Ovary (tissue), 9 donors: ENCODE results near the gene CADM4. TPM values are rescaled to one million over a fixed set of nuclear protein-coding genes. Genes with fewer than 3 reads are reported as not detected.
"Not testable (repeated sequence)": the region's sequence is repeated elsewhere in the genome, so short reads cannot be mapped to it uniquely, and the experiment has no call there.

Experiments
- DNase-seq, 5 donors: peaks; one replicate each; pipeline ENCODE4 v3.0.0-alpha.2; 2019 to 2020
- H3K27ac ChIP-seq, 2 donors: fragments of 200-600 bp; one replicate each; pipeline versions ENCODE4 v1.5.1 to v1.8.0; 2019 to 2022
- H3K27me3 ChIP-seq: fragments of 200-600 bp; one replicate; pipeline ENCODE4 v1.8.0; 2022
- H3K36me3 ChIP-seq: fragments of 200-600 bp; sonication (generic); one replicate; pipeline ENCODE4 v1.5.1; 2019
- H3K4me1 ChIP-seq: one replicate; pipeline ENCODE4 v1.8.1; 2013; ENCODE audit warnings: mild to moderate bottlenecking, moderate library complexity; ENCODE audit not compliant: insufficient read depth
- H3K4me3 ChIP-seq: fragments of 200-600 bp; sonication (generic); one replicate; pipeline ENCODE4 v1.5.1; 2017
- H3K9me3 ChIP-seq, 2 donors: fragments of 200-600 bp in 1 of 2; sonication (generic) in 1 of 2; one replicate each; pipeline versions ENCODE4 v1.5.1 to v1.8.1; 2013 to 2019; ENCODE audit warnings: mild to moderate bottlenecking in 1 of 2, moderate library complexity in 1 of 2
- CTCF ChIP-seq, 3 donors: fragments of 450-650 bp in 2 of 3; fragments of 200-600 bp in 1 of 3; IDR thresholded peaks; one replicate each; pipeline versions ENCODE4 v1.5.1 to v1.8.0; 2016 to 2022; ENCODE audit warnings: antibody characterized with exemption in 3 of 3, mild to moderate bottlenecking in 1 of 3
- EP300 ChIP-seq: sonication (generic); formaldehyde crosslinking; IDR thresholded peaks from one replicate; pipeline ENCODE4 v1.6.1; 2017; ENCODE audit warnings: antibody characterized with exemption
- POLR2A ChIP-seq: fragments of 450-650 bp; IDR thresholded peaks from one replicate; pipeline ENCODE4 v1.6.1; 2017; ENCODE audit warnings: antibody characterized with exemption, mild to moderate bottlenecking, moderate library complexity
- WGBS, 3 donors: extraction: QIAGEN DNeasy Blood & Tissue Kit in 1 of 3; methylation state at CpG; one replicate each; pipeline versions ENCODE4 v1.1.5 to v1.1.7; 2013 to 2017; 5-methylcytosine and 5-hydroxymethylcytosine counted together
- intact Hi-C, 4 donors: fragments of 100-400 bp; cut with DNase I; formaldehyde crosslinking; loops; one replicate each; pipeline versions ENCODE4 v1.11.0 to v1.15.1; 2022 to 2023
- polyA plus RNA-seq, 2 donors: library from polyadenylated mRNA; stranded (reverse); fragments of 200-250 nt in 1 of 2; fragments of 350-450 nt in 1 of 2; fragmentation: Illumina TruSeq in 1 of 2; extraction: RNeasy Lipid Tissue Mini Kit (QIAGEN cat#74804) in 1 of 2; gene quantifications; one replicate each; pipeline ENCODE4 v1.2.3, GENCODE V29; 2013 to 2014
- total RNA-seq, 7 donors: library from RNA; depleted of rRNA in 2 of 7; stranded (reverse); fragments of >200 nt in 2 of 7; fragmentation: NEBNext Ultra II Directional in 3 of 7; extraction: Animal tissue kit (Norgen Biotek cat#: 25700) in 3 of 7; gene quantifications; one replicate each; pipeline versions ENCODE4 v1.1.0 to v1.2.4, GENCODE V29; 2016 to 2023
- donor health status: DM: no; HTN: no; CAD: no; lungs with moderate emphysema.
- donor health status: DM: no; HTN: no; CAD: no.
- donor health status: Bipolar disorder and iron deficiency.
- donor health status: DM: yes; HTN: yes; CAD: no.
- donor health status: DM: no; HTN: no; CAD: no.
- donor health status: DM: yes; HTN: yes; CAD: no.

CADM4 gene
- total and polyA plus RNA-seq, 9 donors, result 6.2 to 24.3 (median 11.3) TPM

GRCh38 chr19:43589277-43589676 is 50.4 kb downstream of the CADM4 start:
- no peak overlapping the region for H3K27ac ChIP-seq
- no peaks in the 10 kb centered on the region for H3K27me3 ChIP-seq
- no peak overlapping the region for H3K4me3 ChIP-seq
- H3K9me3 ChIP-seq, result no peaks in the 10 kb centered on the region
- DNase-seq, result no peak
- H3K4me1 ChIP-seq, result no peaks in the 10 kb centered on the region
- no peaks in the 10 kb centered on the region for H3K36me3 ChIP-seq
- 64 to 76% (median 69%) methylated on average over 5 of the region's 5 CpGs for WGBS, 3 donors
- intact Hi-C loops, result no loop called here
- no peak for TF ChIP-seq EP300
- TF ChIP-seq POLR2A, result no peak
- no peak for TF ChIP-seq CTCF (IDR thresholded peaks at IDR 0.05)

- DNase-seq, H3K9me3 ChIP-seq, H3K27me3 ChIP-seq, H3K27ac ChIP-seq, intact Hi-C loops, H3K4me1 ChIP-seq, H3K36me3 ChIP-seq, H3K4me3 ChIP-seq: not testable (repeated sequence)
- 80 to 89% (median 81%) methylated on average over 3 of the region's 3 CpGs for WGBS, 3 donors
Observed at GRCh38 chr19:43587029-43587428, 52.6 kb downstream of the CADM4 start.

- WGBS, 3 donors, result 61 to 79% (median 65%) methylated on average over 2 of the region's 2 CpGs
- H3K4me1 ChIP-seq, result peaks cover 2% of the 10 kb centered on the region
Observed at GRCh38 chr19:43586346-43586745, 53.3 kb downstream of the CADM4 start.

GRCh38 chr19:43584484-43584883 is 55.2 kb downstream of the CADM4 start:
- no peak overlapping the region for H3K27ac ChIP-seq
- H3K9me3 ChIP-seq, result no peaks in the 10 kb centered on the region
- WGBS, 3 donors, result 89 to 97% (median 95%) methylated on average over 1 of the region's 1 CpG
- no peaks in the 10 kb centered on the region for H3K36me3 ChIP-seq
- no peaks in the 10 kb centered on the region for H3K27me3 ChIP-seq
- H3K4me3 ChIP-seq, result no peak overlapping the region
- intact Hi-C loops, result no loop called here
- H3K4me1 ChIP-seq, result peaks cover 7% of the 10 kb centered on the region
- no peak for DNase-seq
- TF ChIP-seq POLR2A (no peak), CTCF (IDR thresholded peaks at IDR 0.05) (no peak), EP300 (no peak)

More at GRCh38 chr19:43586346-43586745, 53.3 kb downstream of the CADM4 start:
- intact Hi-C loops, result no loop called here
- Histone ChIP-seq H3K27me3 (no peaks in the 10 kb centered on the region), H3K27ac (no peak overlapping the region), H3K4me3 (no peak overlapping the region), H3K9me3 (no peaks in the 10 kb centered on the region), H3K36me3 (no peaks in the 10 kb centered on the region)
- no peak for TF ChIP-seq EP300
- no peak for TF ChIP-seq POLR2A
- no peak for TF ChIP-seq CTCF (IDR thresholded peaks at IDR 0.05)
- DNase-seq, result no peak

- no peak overlapping the region for H3K27ac ChIP-seq
- WGBS, 3 donors, result 83 to 95% (median 91%) methylated on average over 2 of the region's 2 CpGs
- no peaks in the 10 kb centered on the region for H3K27me3 ChIP-seq
- no peak overlapping the region for H3K4me3 ChIP-seq
- DNase-seq, result no peak
- peaks cover 7% of the 10 kb centered on the region for H3K4me1 ChIP-seq
- H3K9me3 ChIP-seq, result no peaks in the 10 kb centered on the region
- no peaks in the 10 kb centered on the region for H3K36me3 ChIP-seq
- intact Hi-C loops, result no loop called here
- TF ChIP-seq CTCF (IDR thresholded peaks at IDR 0.05) (no peak), EP300 (no peak), POLR2A (no peak)
Observed at GRCh38 chr19:43582495-43582894, 57.2 kb downstream of the CADM4 start.
